Activated CD4-positive, alpha-beta T cell treated with anti-CD3 and anti-CD28 coated beads for 48 hours (primary cell): ENCODE results near the gene KCNE3.
"Not testable (repeated sequence)": the region's sequence is repeated elsewhere in the genome, so short reads cannot be mapped to it uniquely, and the experiment has no call there.

Experiments
- DNase-seq: peaks from one replicate; pipeline ENCODE4 v3.0.0-alpha.2; 2020

KCNE3 gene

GRCh38 chr11:74438681-74439080, 28.7 kb downstream of the KCNE3 start:
- DNase-seq = no peak

GRCh38 chr11:74437441-74438042, 29.8 kb downstream of the KCNE3 start:
- DNase-seq = no peak

- DNase-seq = no peak
Observed at GRCh38 chr11:74434528-74434927, 32.8 kb downstream of the KCNE3 start.

GRCh38 chr11:74429205-74429604, 38.1 kb downstream of the KCNE3 start:
- DNase-seq = no peak

GRCh38 chr11:74427384-74427886, 39.9 kb downstream of the KCNE3 start:
- no peak for DNase-seq

GRCh38 chr11:74425100-74425499, 42.2 kb downstream of the KCNE3 start:
- DNase-seq = no peak

GRCh38 chr11:74418509-74418895, 48.8 kb downstream of the KCNE3 start:
- no peak for DNase-seq

DNA sequence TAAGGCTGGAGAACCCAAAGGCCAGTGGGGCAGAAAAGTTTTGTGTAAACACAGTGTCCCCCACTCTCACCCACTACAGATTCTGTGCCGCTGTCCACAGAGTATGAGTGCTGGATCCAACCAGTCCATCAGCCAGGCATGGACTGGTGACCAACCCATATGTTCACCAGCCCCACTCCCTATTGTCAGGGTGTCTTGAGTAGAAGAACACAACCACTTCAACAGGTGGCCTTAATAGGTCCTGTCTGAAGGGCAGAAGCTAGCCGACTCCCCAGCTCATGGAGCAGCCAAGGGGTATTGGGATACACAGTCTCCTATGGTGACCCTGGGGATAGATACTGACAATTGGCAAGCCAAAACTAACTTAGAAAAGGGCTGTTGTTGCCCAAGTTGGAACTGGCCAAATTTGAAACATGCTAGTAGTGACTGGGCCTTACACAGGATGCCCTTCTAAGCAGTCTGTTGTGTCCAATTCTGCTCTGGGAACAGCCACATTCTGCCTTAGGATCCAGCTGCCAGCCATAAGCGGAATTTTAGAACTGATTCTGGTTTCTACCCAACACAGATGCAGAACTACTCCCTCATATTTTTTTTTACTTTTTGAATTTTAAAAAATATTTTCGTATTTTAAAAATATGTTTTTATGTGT, 49.4 kb downstream of the KCNE3 start:
- DNase-seq = peak; percentile 6

DNA sequence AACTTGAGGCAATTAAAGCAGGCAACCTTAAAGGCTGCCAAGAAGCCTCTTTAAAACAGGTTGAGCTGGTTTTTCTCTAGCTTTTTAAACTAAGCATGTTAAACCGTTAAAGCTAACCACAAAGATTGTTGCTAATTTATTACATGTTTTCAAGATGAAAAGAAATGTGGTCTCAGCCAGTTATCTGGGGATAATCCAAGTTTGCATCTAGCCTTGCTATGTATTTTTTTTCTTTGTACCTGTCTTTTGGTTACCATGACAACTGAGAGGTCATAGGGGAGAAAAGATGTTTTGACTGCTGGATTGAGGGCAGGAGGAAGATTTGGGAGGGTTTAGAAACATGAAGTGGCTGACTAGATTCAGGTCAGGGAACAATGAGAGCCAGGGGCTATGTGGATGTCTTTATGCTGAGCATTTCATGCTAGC, 50.0 kb downstream of the KCNE3 start:
- no peak for DNase-seq

DNA sequence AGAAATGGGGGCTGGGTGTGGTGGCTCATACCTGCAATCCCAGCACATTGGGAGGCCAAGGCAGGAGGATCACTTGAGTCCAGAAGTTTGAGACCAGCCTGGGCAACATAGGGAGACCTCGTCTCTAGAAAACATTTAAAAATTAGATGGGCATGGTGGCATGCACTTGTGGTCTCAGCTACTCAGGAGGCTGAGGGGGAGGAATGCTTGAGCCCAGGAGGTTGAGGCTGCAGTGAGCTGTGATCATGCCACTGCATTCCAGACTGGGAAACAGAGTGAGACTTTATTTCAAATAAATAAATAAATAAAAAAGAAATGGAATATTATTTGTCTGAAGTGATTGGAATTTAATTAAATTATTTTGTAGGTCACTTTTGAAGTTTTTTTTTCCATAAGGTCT, 50.4 kb downstream of the KCNE3 start:
- DNase-seq = not testable (repeated sequence)

- DNase-seq = no peak
Observed at GRCh38 chr11:74412733-74413359, 54.5 kb downstream of the KCNE3 start.

- no peak for DNase-seq
Observed at GRCh38 chr11:74412321-74412720, 55.0 kb downstream of the KCNE3 start.

DNA sequence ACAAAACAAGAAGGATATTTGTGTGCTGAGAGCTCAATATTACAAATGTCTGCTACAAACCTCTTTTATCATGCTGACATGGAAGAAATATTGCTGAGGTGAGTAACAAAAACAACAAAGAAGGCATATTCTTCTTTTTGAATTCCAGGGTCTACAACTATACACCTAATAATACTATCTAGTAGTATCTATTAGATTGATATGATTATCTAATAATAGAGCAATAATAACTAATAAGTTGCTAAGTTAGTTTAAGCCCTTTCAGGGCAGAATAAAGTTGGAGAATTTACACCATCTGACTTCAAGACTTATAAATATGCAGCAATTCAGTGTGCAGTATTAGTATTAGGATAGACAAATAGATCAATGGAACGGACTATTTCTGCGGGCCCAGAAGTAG, 57.7 kb downstream of the KCNE3 start:
- DNase-seq = no peak
